NCI-H1105 (cell line): ENCODE measurements around the gene VASH2.

Experiments used
- DNase-seq: peaks from one replicate; lab custom pipeline; 2025; lab: John Stamatoyannopoulos, UW

Gene VASH2

DNA sequence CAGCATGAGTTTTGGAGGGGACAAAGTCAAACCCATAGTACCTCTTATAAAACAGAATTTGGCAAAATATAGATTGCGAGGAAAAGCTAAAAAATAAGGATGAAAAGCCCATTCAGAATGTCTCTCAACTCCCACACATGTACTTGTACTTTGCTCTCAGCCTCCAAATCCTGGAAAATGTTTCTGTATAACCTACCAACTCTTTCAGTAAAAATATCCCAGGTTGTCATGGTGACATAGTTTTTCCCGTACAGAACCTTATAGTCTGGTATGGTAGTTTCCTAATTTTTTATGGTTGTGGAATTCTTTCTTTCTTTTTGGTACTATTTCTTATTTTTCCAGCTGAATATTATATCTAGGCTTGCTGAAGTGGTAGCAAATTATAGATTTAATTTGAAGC lies 85.2 kb downstream of the VASH2 start:
- DNase-seq = no peak
